GM21717 (cell line): ENCODE measurements around the gene DOCK2.
"Not testable (repeated sequence)": the region's sequence is repeated elsewhere in the genome, so short reads cannot be mapped to it uniquely, and the experiment has no call there.

Experiments
- ATAC-seq: cut with Tn5 transposase; IDR thresholded peaks from one replicate; pipeline ENCODE4 v1.9.1; 2021; ENCODE audit warnings: mild to moderate bottlenecking, moderate library complexity; ENCODE audit not compliant: unreplicated experiment

The DOCK2 gene

DNA sequence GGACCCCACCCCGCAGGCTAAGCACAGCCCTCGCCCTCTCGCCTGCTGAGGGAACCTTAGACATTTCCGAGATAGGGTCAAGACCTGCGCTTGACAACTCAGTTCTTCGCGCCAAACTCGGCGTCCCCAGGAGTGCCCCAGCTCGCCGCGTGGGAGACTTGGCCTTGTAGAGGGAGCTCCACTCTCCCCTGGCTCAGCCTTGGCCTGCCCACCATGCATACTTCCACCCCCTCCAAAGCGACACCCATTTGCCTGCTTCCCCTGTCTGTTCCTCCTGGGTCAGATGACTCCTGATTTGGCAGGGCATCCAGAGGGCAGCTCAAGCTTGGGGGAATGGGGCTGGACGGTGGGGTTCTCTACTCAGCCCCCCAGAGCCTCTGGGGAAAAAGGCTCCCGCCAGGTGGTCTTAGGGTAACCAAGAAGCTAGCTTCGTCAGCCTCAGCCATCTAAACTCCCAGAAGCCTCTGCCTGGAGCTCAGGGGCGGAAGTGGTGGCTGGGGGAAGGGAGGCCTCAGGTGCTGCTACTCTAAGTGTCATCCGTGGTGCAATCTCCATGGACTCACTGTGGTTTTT, 560 bp downstream of the DOCK2 start:
- ATAC-seq: peak; percentile 76

DNA sequence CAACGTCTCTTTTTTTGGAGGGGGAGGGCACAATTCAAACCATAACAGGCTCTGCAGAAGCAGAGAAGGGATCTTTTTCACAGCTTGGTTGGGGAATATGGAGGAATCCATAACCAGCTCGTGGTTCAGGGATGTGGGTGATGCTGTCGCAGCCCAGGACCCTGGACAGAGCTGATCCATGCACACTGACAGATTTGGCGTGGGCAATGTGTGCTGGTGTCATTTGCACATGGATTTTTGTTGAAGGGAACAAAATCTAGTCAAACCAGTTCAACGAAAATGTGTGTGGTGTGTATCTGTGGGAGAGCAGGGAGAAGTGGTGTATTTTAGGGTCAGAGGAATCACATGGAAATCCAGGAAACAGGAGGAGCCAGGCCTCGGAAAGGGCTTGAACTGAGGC, 4.2 kb downstream of the DOCK2 start:
- ATAC-seq: no peak

DNA sequence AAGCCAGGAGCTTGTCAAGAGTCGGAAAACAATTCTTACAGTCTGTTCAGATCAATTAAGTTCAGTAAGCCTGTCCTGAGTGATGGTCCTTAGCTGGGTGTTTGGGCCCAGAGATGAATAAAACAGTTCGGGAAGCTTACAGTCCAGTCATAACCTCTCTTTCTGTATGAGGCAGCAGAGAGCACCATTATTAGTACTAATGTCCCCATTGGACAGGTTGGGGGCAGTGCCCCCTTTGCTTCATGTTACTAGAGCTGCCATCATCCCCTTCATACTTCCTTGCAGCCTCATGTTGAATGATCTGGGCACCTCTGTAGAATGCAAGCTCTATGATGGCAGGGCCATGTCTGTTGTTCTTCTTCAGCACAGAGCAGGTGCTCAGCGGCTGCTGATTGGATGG, 9.8 kb downstream of the DOCK2 start:
- peak; percentile 40 for ATAC-seq

DNA sequence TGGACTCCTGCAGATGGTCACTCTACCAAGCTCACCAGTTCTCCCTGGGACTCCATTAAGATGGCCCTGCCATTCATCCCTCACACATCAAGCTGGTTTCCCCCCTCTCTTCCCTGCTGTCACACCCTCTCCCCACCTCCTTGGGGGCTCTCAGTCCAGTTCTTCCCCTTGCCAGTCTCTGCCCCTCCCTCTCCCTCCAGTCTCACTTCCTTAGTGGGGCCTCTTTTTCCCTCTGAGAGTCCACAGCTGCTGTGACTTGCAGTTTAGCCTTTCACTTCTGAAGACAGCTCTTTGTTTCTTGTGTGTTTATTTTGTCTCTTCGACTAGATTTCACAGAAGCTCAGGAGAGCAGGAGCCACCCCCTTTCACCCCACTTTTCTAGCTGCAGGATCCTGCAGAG, 10.5 kb downstream of the DOCK2 start:
- ATAC-seq: peak; percentile 58

DNA sequence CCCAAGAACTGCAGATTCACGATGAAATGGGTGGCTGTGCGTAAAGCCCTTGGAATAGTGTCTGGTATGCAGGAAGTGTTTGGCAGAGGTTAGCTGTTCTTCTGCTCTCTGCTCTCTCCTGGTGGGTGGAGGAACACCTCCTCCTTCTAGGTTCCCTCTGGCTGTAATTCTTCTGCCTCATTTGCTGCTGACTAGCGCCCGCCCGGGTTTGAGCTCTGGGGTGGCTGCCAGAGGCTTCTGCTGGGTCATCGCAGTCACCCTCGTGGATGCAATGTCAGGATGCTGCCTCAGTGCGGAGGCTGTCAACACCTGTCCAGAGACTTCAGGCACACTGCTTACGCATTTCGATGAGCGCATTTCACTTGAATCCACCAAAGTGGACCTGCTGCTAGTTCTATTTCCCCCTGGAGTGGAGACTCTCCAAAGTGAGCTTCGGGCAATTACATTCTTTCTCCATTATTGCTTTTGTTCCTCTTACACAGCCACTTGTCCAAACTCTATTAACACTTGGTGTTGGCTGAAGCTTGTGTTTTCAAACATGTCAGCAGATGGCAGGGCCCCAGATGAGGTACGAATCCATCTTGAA, 11.7 kb downstream of the DOCK2 start:
- no peak for ATAC-seq

DNA sequence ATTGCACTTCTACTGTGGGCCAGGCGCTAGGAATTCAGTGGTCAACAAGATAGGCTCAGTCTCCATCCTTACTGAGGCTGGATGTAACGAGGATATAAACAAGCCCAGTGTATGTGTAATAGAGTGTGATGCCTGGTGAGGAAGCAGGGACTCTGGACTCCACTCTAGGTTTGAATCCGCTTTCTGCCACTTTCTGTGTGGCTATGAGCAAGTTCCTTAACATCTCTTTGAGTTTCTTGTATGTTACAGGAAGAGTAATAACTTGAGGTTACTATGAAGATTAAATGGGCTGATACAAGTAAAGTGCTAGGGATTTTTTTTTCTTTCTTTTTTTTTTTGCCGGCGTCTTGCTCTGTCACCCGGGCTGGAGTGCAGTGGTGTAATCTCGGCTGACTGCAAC, 12.4 kb downstream of the DOCK2 start:
- ATAC-seq: no peak

DNA sequence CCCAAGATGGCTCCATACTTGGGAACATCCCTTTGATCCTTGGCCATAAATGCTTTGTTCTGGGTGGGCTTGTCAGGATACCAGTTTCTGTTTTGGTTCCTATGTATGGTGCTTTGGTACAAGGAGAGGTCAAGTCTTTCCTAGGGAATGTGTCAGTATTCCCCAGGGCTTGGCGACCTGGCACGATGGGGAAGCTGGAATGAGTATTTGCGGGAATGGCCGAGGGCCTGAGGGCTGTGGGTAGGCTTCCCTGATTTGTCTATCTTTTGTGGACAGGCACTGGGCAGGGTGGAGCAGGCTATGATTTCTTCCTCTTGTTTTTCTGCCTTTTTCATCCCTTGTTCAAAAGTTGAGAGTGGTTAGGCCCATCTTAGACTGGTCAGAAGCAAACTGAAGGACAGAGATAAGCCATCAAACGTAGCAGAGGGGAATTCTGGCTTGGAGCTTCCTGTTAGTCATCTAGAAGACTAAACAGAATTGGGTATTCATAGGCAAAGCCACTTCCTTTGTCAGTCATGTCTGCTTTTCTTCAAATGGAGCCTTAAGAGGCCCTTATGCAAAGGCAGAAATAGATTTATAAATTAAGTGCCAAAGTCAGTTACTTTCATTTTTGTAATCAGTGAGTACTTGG, 13.7 kb downstream of the DOCK2 start:
- peak; percentile 55 for ATAC-seq

DNA sequence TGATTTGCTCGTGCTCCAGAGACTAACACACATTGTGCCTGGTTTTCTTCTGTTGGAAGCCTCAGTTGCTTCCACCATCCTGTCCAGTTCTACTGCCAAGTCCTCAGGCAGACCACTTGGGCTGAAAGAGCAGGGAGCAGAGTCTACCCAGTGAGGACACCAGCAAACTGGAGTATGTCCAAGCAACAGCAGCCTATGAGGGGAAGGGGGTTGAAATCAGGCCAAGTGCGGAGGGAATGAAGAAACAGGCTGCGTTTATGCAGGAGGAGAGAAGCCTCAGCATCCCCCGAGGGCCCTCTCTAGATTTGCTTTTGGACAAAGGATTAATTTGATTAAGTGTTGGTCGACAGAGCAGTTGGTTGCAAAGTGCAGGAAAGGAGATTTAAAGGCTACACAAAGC, 14.5 kb downstream of the DOCK2 start:
- ATAC-seq: no peak

DNA sequence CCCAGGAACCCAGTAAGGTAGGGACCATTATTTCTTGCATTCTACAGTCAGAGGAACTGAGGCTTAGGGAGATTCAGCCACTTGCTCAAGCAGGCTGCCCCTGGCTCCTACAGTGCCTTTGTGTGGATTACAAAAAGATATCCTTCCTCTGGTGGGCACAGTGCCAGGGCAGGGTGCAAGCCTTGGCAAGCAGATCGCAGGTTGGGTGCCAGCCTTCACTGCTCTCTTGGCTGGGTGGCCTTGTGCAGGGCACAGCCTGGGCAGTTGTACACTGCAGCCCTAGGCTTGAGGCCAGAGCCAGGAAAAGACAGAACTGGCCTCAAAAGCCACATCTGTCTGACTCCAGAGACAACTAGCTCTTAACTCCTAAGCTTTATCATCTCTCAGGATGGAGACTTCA, 15.0 kb downstream of the DOCK2 start:
- ATAC-seq: no peak

DNA sequence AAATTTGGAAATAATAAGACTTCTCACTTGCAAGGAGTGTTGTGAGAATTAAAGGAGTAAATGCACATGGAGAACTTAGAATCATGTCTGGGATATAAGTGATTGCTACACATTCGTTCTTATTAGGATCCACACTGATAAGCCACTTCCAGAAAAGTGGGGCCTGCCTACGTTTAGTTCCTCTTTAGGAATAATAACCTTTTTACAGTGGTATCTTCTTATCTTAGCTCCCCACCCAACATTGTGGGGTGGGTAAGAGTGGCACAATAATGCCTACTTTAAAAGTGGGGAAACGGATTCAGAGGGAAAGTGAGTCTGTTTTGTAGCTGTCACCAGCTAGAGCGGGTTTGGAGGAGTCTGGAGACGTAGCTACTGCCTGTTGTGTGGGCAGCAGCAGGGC, 16.0 kb downstream of the DOCK2 start:
- ATAC-seq: no peak

DNA sequence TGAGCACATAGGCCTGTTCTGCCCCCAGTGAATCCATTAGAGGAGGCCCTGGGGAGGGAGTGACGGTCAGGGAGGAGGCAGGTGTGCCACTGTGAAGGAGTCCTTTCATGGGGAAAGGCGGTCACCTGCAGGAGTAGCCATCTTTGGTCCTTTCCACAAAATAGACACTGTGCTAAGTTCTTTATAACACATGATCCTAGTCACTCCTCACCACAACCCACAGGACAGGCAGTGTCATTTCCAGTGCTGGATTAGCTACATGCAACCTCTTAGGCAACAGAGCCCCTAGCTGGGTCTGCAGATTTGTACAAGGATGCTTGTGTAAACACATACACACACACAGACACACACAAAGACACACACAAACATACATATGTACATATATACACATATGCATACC, 18.3 kb downstream of the DOCK2 start:
- ATAC-seq: no peak

DNA sequence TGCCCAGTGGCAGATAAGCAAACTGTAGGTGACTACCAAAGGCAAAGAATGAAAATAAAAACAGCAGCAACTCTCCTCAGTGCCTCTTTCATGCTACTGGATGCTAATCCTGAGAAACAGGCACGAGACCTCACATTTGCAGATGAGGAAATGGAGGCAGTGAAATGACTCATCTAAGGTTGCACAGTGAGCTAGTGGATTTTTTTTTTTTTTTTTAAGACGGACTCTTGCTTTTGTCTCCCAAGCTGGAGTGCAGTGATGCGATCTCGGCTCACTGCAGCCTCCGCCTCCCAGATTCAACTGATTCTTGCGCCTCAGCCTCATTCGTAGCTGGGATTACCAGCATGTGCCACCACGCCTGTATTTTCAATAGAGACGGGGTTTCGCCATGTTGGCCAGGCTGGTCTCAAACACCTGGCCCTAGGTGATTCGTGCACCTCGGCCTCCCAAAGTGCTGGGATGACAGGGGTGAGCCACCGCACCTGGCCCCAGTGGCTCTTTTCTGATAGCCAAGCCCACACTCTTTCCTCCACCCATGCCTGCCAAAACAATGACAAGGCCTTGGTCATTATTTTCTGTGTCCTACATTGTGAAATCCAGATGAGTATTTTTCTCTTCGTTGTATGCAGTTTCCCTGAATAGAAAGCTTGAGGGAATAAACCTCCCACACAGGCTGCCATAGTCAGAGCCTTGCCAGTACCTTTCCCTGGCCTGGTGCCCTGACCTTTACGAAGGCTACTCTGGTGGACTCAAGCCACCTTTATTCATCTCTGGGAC, 19.2 kb downstream of the DOCK2 start:
- ATAC-seq: peak; percentile 70

DNA sequence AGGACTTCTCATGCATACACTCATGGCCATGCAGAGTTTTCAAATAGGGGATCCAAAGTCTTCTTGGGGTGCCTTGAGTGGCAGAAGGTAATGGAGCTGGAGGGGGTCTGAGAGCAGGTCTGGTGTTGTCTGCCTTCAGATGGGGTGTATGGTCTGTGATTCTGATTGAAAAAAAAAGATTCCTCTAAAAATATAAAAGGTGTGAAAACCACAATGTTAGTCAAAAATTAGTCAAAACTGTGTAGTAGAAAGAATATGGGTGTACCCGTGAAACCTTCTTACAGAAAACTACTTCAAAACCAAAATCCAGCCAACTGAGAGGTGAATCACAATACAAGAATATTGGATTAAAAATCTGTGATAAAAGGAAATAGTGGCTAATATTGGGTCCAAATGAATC, 20.1 kb downstream of the DOCK2 start:
- peak; percentile 44 for ATAC-seq

DNA sequence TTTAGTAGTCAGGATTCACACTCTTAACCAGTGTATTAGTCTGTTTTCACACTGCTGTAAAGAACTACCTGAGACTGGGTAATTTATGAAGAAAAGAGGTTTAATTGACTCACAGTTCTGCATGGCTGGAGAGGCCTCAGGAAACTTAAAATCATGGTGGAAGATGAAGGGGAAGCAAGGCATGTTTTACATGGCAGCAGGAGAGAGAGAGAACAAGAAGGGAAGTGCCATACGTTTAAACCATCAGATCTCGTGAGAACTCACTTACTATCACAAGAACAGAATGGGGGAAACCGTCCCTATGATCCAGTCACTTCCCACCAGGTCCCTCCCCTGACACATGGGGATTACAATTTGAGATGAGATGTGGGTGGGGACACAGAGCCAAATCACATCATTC, 25.4 kb downstream of the DOCK2 start:
- ATAC-seq: not testable (repeated sequence)

DNA sequence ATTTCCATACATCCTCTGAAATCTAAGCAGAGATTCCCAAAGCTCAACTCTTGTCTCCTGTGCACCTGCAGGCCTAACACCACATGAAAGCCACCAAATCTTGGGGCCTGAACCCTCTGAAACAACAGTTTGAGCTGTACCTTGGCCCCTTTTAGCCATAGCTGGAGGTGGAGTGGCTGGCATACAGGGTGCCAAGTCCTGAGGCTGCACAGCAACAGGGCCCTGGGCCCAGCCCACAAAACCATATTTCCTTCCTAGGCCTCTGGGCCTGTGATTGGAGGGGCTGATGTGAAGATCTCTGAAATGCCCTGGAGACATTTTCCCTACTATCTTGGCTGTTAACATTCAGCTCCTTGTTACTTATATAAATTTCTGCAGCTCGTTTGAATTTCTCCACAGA, 26.5 kb downstream of the DOCK2 start:
- no peak for ATAC-seq

DNA sequence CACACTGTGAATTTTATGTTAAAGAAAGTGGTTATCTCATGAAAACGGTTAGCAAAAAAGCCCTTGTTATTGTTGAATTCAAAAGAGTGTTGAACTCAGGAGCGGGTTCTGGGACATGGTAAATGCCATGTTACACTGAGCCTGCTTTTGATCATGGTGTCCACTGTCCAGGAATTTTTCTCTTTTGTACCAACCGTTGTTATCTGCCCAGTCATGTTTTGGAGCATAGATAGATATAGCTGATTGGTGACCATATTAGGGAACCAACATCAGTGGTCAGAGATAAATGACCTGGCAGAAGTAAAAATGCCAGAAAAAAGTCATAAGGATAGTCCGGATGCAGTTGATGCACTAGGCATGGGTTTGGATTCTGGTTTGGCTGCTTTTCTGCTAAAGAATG, 29.3 kb downstream of the DOCK2 start:
- ATAC-seq: no peak

DNA sequence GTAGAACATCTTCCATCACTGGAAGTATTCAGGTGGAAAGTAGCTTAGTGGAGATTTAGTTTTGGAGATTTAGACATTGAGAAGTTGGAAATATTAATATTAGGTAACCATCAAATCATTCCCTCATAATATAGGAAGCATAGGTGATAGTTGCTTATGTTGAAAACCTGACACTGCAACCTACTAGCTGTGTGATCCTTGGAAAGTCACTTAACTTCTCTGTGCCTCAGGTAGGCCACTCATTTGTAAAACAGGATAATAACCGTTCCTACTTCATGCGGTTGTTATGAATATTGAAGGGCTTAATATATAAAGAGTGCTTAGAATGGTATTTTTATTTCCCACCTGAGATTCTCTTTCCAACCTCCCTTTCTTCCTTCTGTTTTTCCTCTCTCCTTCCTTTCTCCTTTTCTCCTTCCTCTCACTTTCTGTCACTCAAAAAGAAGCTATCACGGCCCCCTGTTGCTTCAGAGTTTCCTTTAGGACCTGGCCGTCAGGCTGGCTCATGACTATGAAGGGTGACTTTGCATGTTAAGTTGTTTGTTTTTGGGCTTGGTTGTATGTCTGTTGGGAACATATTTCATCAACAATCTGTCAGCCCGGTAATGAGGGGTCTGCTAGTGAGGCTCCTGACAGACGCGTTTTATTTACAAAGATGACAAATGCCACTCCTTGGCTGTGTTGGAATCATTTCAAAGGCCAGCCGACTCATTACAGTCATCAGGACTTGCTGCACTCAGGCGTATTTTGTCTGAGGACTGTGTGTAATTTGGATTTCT, 31.0 kb downstream of the DOCK2 start:
- no peak for ATAC-seq

DNA sequence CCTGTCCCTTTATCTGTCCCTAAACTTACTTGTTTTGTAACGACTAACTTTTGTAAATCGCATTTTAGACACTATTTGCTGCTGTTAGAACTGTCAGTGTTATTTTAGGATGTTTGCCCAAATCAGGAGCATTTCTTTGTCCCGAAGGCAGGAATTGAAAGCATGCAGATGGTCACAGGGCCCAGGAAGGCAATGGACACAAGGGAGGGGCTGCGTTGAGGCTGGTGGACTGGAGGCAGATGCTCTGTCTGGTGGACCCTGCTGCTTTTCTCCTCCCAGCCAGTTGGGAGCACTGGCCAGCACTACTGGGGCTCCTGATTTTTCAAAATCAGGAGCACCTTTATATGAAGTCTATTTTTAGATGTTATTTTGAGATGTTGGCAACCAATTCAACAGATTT, 31.7 kb downstream of the DOCK2 start:
- ATAC-seq: no peak

DNA sequence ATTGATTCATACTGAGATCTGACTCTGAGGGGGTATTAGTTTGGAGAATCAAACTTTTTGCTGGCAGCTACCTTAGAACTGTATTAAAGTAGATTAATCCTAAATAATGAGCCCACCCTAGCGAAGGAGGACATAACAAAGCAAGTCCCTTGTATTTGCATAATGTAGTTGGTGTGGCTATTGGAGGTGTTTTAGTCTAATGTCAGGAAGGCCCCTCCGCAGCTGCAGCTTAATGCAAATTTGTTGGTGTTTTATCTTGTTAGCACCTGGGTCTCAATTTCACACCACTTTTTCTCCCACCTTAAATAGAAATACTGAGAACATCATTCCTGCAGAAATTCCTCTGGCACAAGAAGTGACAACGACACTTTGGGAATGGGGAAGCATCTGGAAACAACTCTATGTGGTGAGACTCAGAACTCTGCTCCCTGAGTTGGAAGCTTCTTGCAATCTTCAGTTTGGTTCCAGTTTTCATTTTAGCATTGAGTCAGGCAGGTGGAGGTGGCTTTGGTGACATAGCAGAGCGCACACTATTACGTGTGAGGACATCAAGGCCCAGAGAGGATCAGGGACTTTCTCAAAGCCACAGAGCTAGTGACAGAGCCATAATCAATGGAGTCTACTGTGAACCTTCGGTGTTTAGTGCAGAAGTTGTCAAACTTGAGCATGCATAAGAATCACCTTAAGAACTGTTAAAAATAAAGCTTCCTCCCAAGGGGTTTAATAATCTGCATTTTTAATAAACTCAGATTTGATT, 33.9 kb downstream of the DOCK2 start:
- peak; percentile 99 for ATAC-seq

DNA sequence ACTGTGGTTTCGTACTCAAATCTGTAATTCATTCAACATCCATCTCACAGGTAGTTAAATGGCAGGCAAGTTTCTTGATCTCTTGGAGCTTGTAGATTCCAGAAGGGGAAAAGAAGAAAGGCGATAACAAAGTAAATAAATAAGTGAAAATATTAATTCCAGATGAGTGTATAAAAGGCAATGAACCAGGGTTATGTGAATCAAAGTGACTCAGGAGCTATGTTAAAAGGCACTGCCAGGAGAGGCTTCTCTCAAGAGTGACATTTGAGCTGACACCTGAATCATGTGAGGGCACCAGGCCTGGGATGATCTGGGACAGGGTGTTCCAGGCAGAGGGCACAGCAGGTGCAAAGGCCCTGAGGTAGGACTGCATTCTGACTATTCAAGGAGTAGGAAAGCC, 45.0 kb downstream of the DOCK2 start:
- no peak for ATAC-seq

DNA sequence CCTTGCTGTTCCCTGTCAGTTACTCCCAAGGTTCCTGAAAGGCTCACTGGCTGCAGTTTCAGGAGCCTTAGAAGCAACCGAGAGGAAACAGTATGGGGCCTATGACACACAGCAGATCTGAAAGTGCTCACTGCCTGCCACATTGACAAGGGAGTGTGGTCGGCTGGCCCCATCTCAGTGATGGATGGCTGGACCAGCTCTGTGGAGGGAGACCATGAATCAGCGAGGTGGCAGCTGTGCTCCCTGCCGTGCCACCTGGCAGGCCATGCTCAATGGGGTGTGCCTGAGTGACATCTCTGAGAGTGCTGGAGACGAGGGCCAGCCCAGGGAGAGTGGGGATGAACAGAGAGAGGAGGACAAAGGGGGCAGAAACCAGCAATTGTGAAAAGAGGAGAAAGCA, 49.1 kb downstream of the DOCK2 start:
- ATAC-seq: peak; percentile 87
